Activated naive CD4-positive, alpha-beta T cell treated with anti-CD3 and anti-CD28 coated beads for 36 hours (primary cell): ENCODE measurements around the gene DENND5A. TPM values are rescaled to one million over a fixed set of nuclear protein-coding genes. Genes with fewer than 3 reads are reported as not detected.

ENCODE experiments used
- CTCF ChIA-PET: fragments of 350-600 bp; sonication (Branson Sonifier 250); formaldehyde crosslinking; loops from one replicate; lab custom pipeline; 2021; ENCODE audit warnings: antibody characterized with exemption; lab: Charles Lee
- DNase-seq: peaks from one replicate; pipeline ENCODE4 v3.0.0-alpha.2; 2020
- H3K27ac Mint-ChIP-seq: one replicate; pipeline ENCODE4 v1.8.0; 2021; ENCODE audit warnings: mild to moderate bottlenecking, mixed read lengths
- H3K27me3 Mint-ChIP-seq: one replicate; pipeline ENCODE4 v1.8.0; 2021; ENCODE audit warnings: low read depth, mixed read lengths
- H3K36me3 Mint-ChIP-seq: one replicate; pipeline ENCODE4 v1.8.0; 2021; ENCODE audit warnings: low read depth, mixed read lengths
- H3K4me1 Mint-ChIP-seq: one replicate; pipeline ENCODE4 v1.8.0; 2021; ENCODE audit warnings: low read depth, mixed read lengths
- H3K4me3 Mint-ChIP-seq: one replicate; pipeline ENCODE4 v1.8.0; 2021; ENCODE audit warnings: mild to moderate bottlenecking, moderate library complexity, mixed read lengths
- H3K9me3 Mint-ChIP-seq: one replicate; pipeline ENCODE4 v1.8.0; 2021; ENCODE audit warnings: mixed read lengths
- intact Hi-C: fragments of 100-400 bp; cut with micrococcal nuclease; formaldehyde crosslinking; loops from one replicate; pipeline ENCODE4 v1.15.1; 2023
- total RNA-seq, 2 experiments: library from RNA; stranded (reverse); gene quantifications; one replicate each; pipeline ENCODE4 v1.2.3, GENCODE V29; 2021

Gene DENND5A
- total RNA-seq: 10 to 100 TPM; 62.3 to 63.5 TPM

DNA sequence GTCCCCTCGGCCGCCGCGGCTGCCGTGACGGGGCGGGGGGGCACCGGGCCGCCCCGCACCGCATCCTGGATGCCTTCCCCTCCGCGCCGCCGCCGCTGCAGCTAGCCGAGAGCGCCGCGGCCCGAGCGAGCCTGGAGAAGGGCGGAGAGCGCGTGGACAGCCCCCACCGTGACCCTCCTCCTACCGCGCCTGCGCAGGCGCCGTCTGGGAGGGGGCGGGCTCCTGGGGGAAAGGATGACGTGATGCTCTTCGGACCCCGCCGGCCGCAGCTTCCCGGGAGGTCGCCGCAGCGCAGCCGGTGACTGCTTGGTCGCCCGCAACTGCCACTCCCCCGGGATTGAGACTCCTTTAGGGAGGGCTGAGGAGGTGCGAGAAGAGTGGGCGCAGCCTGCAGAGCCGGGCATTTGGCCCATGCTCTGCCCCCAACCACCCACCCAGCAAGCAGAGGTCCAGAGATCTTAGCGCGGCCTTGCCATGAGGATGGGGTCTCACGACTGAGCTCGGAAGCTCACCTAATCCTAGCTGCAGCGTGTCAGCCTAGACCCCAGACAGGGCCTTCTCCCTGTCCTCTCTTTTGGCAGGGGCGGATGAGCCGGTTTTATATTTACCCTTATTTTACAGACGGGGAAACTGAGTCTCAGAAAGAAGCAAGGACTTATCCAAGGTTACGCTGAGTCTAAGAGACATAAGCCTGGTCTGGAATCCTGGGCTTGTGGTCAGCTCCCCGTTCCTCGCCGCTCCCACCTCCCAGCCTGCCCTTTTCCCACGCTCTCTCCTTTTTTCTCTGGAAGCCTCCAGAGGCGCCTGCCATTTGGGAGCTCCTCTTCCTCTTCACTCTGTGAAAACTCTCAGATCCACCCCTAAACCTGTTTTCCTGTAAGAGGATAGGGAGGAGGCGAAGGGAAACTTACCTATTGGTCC lies at the start of gene DENND5A:
TSS of gene DENND5A (minus strand) at position 140 of the 921 bp plus-strand sequence. CDS start 281 bp downstream, outside the sequence.
- Mint-ChIP-seq H3K4me3 (peak within 1 kb of the TSS; percentile 84), H3K36me3 (peaks cover 1% of the 10 kb centered on the region), H3K27ac (peak within 1 kb of the TSS; percentile 95), H3K4me1 (peaks cover 30% of the 10 kb centered on the region), H3K9me3 (no peaks in the 10 kb centered on the region), H3K27me3 (peaks cover 3% of the 10 kb centered on the region)
- CTCF ChIA-PET: interaction anchor here (0.6 to 2.2 kb wide), 2 partner anchors 19 to 48 kb away, joined by 4 to 5 read pairs; no protein-coding TSS in a partner anchor
- peak; percentile 62 for DNase-seq
- intact Hi-C loops: loop anchor here (2.0 kb wide), 1 partner anchor 347 kb away; no protein-coding TSS in a partner anchor

- Mint-ChIP-seq H3K9me3 (no peaks in the 10 kb centered on the region), H3K27me3 (peaks cover 13% of the 10 kb centered on the region), H3K36me3 (peaks cover 16% of the 10 kb centered on the region), H3K27ac (peak within 1 kb of the TSS; percentile 92), H3K4me1 (peaks cover 37% of the 10 kb centered on the region), H3K4me3 (peak within 1 kb of the TSS; percentile 99)
- intact Hi-C loops: loop anchor here (1.0 to 5.0 kb wide), 9 partner anchors 50 to 1327 kb away; partner anchors contain the start of genes EIF3F, IPO7, TMEM9B and WEE1
- peak; percentile 99 for DNase-seq
- CTCF ChIA-PET: interaction anchor here (0.8 to 1.6 kb wide), 4 partner anchors 8 to 177 kb away, joined by 3 to 6 read pairs (median 3); no protein-coding TSS in a partner anchor
These were observed 49.3 kb upstream of the DENND5A start, which contains the start of gene TMEM41B for GRCh38 chr11:9314291-9315077. TSS of gene TMEM41B (minus strand) at chr11:9314593. CDS start at chr11:9314441, 152 bp downstream.

DNA sequence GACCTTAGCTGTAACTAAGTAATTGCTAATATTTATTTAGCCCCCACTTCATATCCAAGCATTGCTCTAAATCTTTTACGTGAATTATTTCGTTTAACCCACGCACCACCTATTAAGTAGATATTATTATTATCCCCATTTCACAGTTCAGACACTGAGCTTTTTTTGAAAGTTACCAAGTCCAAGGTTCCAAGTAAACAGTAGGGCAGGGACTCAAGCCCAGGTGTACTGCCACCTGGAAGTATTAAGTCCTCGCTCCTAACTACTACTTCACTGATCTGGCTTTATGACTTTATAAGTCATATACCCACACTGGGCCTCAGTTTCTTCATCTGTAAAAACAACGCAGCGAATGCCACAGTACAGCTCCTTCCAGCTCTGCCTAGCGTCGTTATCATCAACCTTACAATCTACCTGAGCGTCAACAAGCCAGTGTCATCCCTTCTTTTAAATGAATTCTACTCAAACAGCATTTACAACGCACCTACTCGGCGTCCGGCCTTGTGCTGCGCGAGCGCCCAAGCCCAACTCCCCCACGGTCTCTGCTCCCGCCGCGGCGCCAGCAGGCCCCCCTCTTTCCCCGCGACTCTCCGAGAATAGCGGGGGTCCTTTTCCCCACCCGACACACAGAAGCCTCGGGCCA lies 48.6 kb upstream of the DENND5A start:
- CTCF ChIA-PET: interaction anchor here (0.5 to 1.6 kb wide), 10 partner anchors 8 to 193 kb away, joined by 3 to 6 read pairs (median 3); partner anchors contain the start of gene DENND5A
- Mint-ChIP-seq H3K27ac (peak overlapping the region; percentile 92), H3K4me3 (peak overlapping the region; percentile 99), H3K9me3 (no peaks in the 10 kb centered on the region), H3K36me3 (peaks cover 19% of the 10 kb centered on the region), H3K27me3 (peaks cover 7% of the 10 kb centered on the region), H3K4me1 (peaks cover 41% of the 10 kb centered on the region)
- intact Hi-C loops: loop anchor here (1.0 to 5.0 kb wide), 9 partner anchors 49 to 1326 kb away; partner anchors contain the start of genes EIF3F, IPO7, TMEM9B and WEE1
- peak; percentile 24 for DNase-seq

DNA sequence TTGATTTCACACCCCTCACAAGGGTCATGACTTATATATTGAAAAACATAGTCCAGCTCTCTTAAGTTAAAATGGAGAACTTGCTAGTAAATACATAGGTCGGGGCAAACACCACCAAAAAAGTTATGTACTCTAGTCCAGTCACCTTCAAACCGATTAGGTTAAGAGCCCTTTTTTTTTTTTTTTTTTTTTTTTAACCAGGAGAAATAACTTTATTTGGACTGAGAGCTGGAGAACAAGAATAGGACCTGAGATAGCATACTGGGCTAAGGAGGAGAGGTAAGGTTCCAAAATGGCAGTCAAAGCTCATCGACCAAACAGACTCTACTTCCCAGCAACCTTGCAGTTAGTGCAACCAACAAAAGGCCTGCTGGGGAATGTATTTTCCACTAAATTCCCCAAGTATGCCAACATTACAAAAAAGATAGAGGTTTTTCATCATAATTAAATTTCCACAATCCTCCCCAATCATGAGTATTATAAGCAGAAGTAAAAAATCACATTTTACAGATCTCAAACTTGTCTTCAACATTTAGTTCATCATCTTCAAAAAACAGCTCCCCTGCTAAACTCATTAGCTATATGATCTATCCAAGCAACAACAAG lies 45.4 kb upstream of the DENND5A start:
- Mint-ChIP-seq H3K4me3 (no peak overlapping the region), H3K27ac (no peak overlapping the region), H3K9me3 (no peaks in the 10 kb centered on the region), H3K27me3 (no peaks in the 10 kb centered on the region), H3K4me1 (peaks cover 51% of the 10 kb centered on the region), H3K36me3 (peaks cover 22% of the 10 kb centered on the region)
- intact Hi-C loops: loop anchor here (5.0 kb wide), 1 partner anchor 1323 kb away; the partner anchor contains the start of gene EIF3F
- no peak for DNase-seq
- CTCF ChIA-PET: interaction anchor here (0.6 kb wide), 2 partner anchors 22 to 151 kb away, joined by 3 to 4 read pairs; no protein-coding TSS in a partner anchor

- no peak for DNase-seq
- no peak overlapping the region for H3K27ac Mint-ChIP-seq
- peaks cover 12% of the 10 kb centered on the region for H3K4me1 Mint-ChIP-seq
- H3K27me3 Mint-ChIP-seq: no peaks in the 10 kb centered on the region
- CTCF ChIA-PET: no interaction called here
- intact Hi-C loops: no loop called here
- H3K9me3 Mint-ChIP-seq: no peaks in the 10 kb centered on the region
- peaks cover 4% of the 10 kb centered on the region for H3K36me3 Mint-ChIP-seq
- H3K4me3 Mint-ChIP-seq: no peak overlapping the region
These were observed 39.0 kb upstream of the DENND5A start for GRCh38 chr11:9304178-9304577.

GRCh38 chr11:9302448-9302847 lies 37.3 kb upstream of the DENND5A start:
- no peaks in the 10 kb centered on the region for H3K27me3 Mint-ChIP-seq
- CTCF ChIA-PET: no interaction called here
- no peaks in the 10 kb centered on the region for H3K9me3 Mint-ChIP-seq
- no peak overlapping the region for H3K4me3 Mint-ChIP-seq
- no peak for DNase-seq
- peaks cover 6% of the 10 kb centered on the region for H3K4me1 Mint-ChIP-seq
- H3K36me3 Mint-ChIP-seq: peaks cover 1% of the 10 kb centered on the region
- no peak overlapping the region for H3K27ac Mint-ChIP-seq
- intact Hi-C loops: no loop called here

DNA sequence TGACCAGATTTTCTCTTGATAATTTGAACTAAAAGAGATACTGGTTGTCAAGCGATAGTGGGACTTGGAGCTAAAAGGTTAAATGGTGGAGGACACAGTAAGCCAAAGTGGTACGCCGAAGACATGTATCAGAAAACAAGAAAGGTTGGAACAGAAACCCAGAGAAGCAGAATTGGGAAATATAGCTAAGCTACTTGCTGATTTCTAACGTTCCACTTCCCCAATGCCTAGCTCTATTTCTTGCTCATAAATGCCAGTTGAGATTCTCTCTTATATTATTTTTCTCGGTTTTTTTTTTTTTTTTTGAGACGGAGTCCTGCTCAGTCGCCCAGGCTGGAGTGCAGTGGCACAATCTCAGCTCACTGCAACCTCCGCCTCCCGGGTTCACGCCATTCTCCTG lies 36.6 kb upstream of the DENND5A start:
- Mint-ChIP-seq H3K27me3 (no peaks in the 10 kb centered on the region), H3K4me1 (peaks cover 2% of the 10 kb centered on the region), H3K27ac (no peak overlapping the region), H3K4me3 (no peak overlapping the region), H3K9me3 (no peaks in the 10 kb centered on the region), H3K36me3 (peaks cover 1% of the 10 kb centered on the region)
- no peak for DNase-seq
- CTCF ChIA-PET: no interaction called here
- intact Hi-C loops: no loop called here

DNA sequence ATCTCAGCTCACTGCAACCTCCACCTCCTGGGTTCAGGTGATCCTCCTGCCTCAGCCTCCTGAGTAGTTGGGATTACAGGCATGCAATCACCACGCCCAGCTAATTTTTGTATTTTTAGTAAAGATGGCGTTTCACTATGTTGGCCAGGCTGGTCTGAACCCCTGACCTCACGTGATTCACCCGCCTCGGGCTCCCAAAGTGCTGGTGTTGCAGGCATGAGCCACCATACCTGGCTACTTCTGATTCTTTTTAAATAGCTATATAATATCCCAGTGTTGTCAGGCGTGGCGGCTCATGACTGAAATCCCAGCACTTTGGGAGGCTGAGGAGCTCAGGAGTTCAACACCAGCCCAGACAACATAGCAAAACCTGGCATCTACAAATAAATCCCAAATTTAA lies 28.5 kb upstream of the DENND5A start:
- H3K4me1 Mint-ChIP-seq: peaks cover 12% of the 10 kb centered on the region
- no peak overlapping the region for H3K27ac Mint-ChIP-seq
- H3K27me3 Mint-ChIP-seq: no peaks in the 10 kb centered on the region
- H3K36me3 Mint-ChIP-seq: peaks cover 6% of the 10 kb centered on the region
- H3K9me3 Mint-ChIP-seq: no peaks in the 10 kb centered on the region
- no peak overlapping the region for H3K4me3 Mint-ChIP-seq
- CTCF ChIA-PET: interaction anchor here (1.2 kb wide), 1 partner anchor 181 kb away, joined by 3 read pairs; no protein-coding TSS in a partner anchor
- DNase-seq: no peak
- intact Hi-C loops: no loop called here

DNA sequence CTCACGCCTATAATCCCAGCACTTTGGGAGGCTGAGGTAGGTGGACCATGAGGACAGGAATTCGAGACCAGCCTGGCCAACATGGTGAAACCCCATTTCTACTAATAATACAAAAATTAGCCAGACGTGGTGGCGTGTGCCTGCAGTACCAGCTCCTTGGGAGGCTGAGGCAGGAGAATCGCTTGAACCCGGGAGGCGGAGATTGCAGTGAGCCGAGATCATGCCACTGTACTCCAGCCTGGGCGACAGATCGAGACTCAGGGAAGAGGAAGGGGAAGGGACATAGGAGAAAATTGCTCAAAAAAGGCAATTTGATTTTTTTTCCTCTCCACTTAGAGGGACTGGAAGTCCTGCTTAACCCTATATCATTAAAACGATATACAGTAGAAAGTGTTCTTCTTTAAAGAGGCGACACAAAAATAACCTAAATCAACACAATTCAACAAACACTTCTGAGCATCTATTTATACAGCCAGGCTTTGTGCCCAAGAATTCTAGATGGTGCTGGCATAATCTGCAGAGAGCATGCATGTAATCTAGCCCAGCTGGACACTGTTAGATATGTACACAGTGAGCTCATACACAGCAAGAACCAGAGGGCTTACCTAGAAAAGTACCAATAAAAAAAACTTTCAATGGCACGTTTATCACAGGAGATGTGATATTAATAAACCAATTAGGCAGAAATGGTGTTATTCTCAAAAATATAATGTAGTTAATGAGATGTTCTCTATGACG lies 20.9 kb upstream of the DENND5A start:
- intact Hi-C loops: no loop called here
- no peaks in the 10 kb centered on the region for H3K27me3 Mint-ChIP-seq
- peaks cover 19% of the 10 kb centered on the region for H3K4me1 Mint-ChIP-seq
- H3K36me3 Mint-ChIP-seq: peaks cover 13% of the 10 kb centered on the region
- no peak overlapping the region for H3K4me3 Mint-ChIP-seq
- no peaks in the 10 kb centered on the region for H3K9me3 Mint-ChIP-seq
- no peak for DNase-seq
- H3K27ac Mint-ChIP-seq: no peak overlapping the region
- CTCF ChIA-PET: interaction anchor here (0.7 to 1.1 kb wide), 2 partner anchors 27 to 77 kb away, joined by 3 to 5 read pairs; no protein-coding TSS in a partner anchor

DNA sequence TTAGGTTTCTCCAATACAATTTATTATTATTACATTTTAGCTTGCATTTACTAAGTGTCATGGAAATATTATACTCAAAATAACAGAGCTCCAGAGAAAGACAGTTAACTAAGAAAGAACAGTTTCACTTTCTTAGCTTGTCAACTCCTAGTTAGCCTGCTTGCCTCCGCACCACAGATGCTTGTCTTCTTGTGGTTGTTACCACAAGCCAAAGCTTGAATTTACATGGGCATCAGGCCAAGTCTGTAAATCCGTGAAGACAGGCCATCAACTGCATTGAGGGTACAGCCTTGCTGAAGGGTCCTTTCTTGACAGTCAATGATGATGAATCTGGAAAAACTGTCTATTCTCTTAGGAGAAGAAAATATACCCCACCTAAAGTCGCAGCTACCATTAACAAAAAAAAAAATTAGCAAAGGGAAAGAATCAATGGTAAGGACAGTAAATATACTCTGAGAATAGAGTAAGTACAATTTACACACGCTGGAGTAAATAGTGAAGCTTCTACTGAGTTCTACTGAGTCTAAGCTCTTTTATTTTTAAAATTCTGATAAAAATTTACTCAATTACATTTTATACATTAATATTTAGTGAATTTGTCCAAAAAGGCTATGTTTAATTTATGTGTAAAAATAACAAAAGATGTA lies 15.6 kb upstream of the DENND5A start:
- H3K36me3 Mint-ChIP-seq: peaks cover 18% of the 10 kb centered on the region
- peak; percentile 73 for DNase-seq
- no peaks in the 10 kb centered on the region for H3K27me3 Mint-ChIP-seq
- no peaks in the 10 kb centered on the region for H3K9me3 Mint-ChIP-seq
- intact Hi-C loops: no loop called here
- CTCF ChIA-PET: interaction anchor here (0.5 to 1.0 kb wide), 3 partner anchors 11 to 113 kb away, joined by 3 to 4 read pairs (median 4); no protein-coding TSS in a partner anchor
- peaks cover 20% of the 10 kb centered on the region for H3K4me1 Mint-ChIP-seq
- no peak overlapping the region for H3K27ac Mint-ChIP-seq
- H3K4me3 Mint-ChIP-seq: no peak overlapping the region
